Measurements from ENCODE around the gene PRPF6. TPM values are rescaled to one million over a fixed set of nuclear protein-coding genes. Genes with fewer than 3 reads are reported as not detected.

PRPF6 gene
- total and polyA plus RNA-seq, 2 of the 13 experiments (the other 11 are each of a cell fraction or from before 2014, with no cell fraction given) = 63.7 to 101 TPM

DNA sequence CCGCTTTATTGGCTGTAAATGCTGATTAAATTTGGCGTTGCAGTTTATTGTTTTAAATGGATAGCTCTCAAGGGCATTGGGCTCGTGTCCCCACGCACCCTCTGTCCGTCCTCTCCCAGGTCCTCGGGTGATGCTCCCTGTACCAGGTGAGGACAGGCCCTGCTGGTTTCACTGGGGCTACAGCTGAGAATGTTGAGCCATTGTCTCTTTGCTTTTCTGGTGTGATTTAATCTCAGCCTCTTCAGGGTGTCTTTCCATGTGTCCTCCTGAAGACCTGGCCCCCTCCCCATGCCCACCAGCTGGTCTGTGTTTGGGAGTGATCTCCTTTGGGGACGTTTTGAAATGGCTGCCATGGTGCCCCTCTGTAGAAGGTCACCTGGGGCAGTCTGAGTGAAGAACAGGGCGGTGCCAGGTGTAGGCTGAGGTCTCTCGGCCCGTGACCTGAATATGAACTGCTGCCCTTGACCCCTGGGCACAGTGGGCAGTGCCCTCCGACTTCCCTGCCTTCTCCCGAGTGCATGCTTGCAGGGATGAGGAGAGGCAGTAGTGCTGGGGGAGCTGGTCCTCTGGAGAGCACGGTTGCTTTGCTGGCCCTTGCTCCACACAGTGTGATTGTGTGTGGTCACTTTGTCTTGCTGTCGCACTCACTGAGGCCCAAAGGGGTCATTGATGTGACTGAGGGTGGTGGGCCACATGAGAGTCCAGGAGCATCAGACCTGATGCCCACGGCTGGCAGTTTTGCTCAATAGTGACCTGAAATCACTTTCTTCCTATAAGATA, 42.6 kb downstream of the PRPF6 start (continued):
- TF ChIP-seq, protein P1, sequence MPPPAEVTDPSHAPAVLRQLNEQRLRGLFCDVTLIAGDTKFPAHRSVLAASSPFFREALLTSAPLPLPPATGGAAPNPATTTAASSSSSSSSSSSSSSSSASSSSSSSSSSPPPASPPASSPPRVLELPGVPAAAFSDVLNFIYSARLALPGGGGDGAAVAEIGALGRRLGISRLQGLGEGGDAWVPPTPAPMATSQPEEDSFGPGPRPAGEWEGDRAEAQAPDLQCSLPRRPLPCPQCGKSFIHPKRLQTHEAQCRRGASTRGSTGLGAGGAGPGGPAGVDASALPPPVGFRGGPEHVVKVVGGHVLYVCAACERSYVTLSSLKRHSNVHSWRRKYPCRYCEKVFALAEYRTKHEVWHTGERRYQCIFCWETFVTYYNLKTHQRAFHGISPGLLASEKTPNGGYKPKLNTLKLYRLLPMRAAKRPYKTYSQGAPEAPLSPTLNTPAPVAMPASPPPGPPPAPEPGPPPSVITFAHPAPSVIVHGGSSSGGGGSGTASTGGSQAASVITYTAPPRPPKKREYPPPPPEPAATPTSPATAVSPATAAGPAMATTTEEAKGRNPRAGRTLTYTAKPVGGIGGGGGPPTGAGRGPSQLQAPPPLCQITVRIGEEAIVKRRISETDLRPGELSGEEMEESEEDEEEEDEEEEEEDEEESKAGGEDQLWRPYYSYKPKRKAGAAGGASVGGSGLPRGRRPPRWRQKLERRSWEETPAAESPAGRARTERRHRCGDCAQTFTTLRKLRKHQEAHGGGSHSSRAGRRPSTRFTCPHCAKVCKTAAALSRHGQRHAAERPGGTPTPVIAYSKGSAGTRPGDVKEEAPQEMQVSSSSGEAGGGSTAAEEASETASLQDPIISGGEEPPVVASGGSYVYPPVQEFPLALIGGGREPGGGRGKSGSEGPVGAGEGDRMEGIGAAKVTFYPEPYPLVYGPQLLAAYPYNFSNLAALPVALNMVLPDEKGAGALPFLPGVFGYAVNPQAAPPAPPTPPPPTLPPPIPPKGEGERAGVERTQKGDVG (CRISPR knock-in tag; IDR thresholded peaks at IDR 0.05; ENCODE audit: borderline replicate concordance) = no peak
- TF ChIP-seq ZNF12 (CRISPR knock-in tag; IDR thresholded peaks at IDR 0.05) (no peak), ZNF33B (CRISPR knock-in tag; IDR thresholded peaks at IDR 0.05) (no peak), DNMT1 (CRISPR knock-in tag; IDR thresholded peaks at IDR 0.05) (peak; percentile 80), JUN (CRISPR knock-in tag; IDR thresholded peaks at IDR 0.05) (no peak), ZBTB1 (CRISPR knock-in tag; IDR thresholded peaks at IDR 0.05; ENCODE audit: borderline replicate concordance) (0 out of 2 replicates have a peak, but pooled peaks have one; percentile 20), EED (CRISPR knock-in tag; IDR thresholded peaks at IDR 0.05) (no peak), CBX5 (CRISPR knock-in tag; IDR thresholded peaks at IDR 0.05; ENCODE audit: borderline replicate concordance) (peak; percentile 4; the same call in 1 of the 2 replicates), ZNF549 (CRISPR knock-in tag; IDR thresholded peaks at IDR 0.05) (no peak), IRX3 (CRISPR knock-in tag; IDR thresholded peaks at IDR 0.05; ENCODE audit: borderline replicate concordance, low read depth) (no peak), ZNF614 (CRISPR knock-in tag; IDR thresholded peaks at IDR 0.05; ENCODE audit: borderline replicate concordance) (0 out of 2 replicates have a peak, but pooled peaks have one; percentile 2), CHD4 (IDR thresholded peaks at IDR 0.05; ENCODE audit: borderline replicate concordance, low read length) (peak; percentile 28; the same call in 1 of the 2 replicates), GPN1 (CRISPR knock-in tag; IDR thresholded peaks at IDR 0.05; ENCODE audit: borderline replicate concordance) (peak; percentile 71; the same call in 1 of the 2 replicates), ZFYVE20 (CRISPR knock-in tag; IDR thresholded peaks at IDR 0.05; ENCODE audit: borderline replicate concordance, low read depth) (no peak)
- TF ChIP-seq, protein P2, sequence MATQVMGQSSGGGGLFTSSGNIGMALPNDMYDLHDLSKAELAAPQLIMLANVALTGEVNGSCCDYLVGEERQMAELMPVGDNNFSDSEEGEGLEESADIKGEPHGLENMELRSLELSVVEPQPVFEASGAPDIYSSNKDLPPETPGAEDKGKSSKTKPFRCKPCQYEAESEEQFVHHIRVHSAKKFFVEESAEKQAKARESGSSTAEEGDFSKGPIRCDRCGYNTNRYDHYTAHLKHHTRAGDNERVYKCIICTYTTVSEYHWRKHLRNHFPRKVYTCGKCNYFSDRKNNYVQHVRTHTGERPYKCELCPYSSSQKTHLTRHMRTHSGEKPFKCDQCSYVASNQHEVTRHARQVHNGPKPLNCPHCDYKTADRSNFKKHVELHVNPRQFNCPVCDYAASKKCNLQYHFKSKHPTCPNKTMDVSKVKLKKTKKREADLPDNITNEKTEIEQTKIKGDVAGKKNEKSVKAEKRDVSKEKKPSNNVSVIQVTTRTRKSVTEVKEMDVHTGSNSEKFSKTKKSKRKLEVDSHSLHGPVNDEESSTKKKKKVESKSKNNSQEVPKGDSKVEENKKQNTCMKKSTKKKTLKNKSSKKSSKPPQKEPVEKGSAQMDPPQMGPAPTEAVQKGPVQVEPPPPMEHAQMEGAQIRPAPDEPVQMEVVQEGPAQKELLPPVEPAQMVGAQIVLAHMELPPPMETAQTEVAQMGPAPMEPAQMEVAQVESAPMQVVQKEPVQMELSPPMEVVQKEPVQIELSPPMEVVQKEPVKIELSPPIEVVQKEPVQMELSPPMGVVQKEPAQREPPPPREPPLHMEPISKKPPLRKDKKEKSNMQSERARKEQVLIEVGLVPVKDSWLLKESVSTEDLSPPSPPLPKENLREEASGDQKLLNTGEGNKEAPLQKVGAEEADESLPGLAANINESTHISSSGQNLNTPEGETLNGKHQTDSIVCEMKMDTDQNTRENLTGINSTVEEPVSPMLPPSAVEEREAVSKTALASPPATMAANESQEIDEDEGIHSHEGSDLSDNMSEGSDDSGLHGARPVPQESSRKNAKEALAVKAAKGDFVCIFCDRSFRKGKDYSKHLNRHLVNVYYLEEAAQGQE (IDR thresholded peaks at IDR 0.05; ENCODE audit: borderline replicate concordance in 1 of 2, low read depth in 1 of 2, low read length in 2 of 2) = no peak
- TF ChIP-seq, protein P3, sequence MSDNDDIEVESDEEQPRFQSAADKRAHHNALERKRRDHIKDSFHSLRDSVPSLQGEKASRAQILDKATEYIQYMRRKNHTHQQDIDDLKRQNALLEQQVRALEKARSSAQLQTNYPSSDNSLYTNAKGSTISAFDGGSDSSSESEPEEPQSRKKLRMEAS (IDR thresholded peaks at IDR 0.05) = no peak

All from HepG2 (cell line).